ENCODE results near the gene CMTM4. TPM values are rescaled to one million over a fixed set of nuclear protein-coding genes. Genes with fewer than 3 reads are reported as not detected.

The CMTM4 gene
- total and polyA plus RNA-seq, 2 of the 8 experiments (the other 6 are each of a cell fraction or from before 2014, with no cell fraction given), result 35.3 to 51.7 TPM

GRCh38 chr16:66574081-66574480 lies 122.5 kb downstream of the CMTM4 start:
- Histone ChIP-seq H3K4me1 (replicated peaks in 1 of 4; ENCODE audit: control insufficient read depth in 3 of 4, insufficient read depth in 4 of 4, low read length in 3 of 4) (peaks cover 0 to 6% (median 3%) of the 10 kb centered on the region in 4 experiments; a peak in 5 of 7 replicates), H2BK12ac (ENCODE audit: low read depth, low read length) (no peak overlapping the region), H3K27ac (ENCODE audit: low read depth, low read length) (no peak overlapping the region), H3K36me3 (ENCODE audit: control insufficient read depth in 2 of 4, insufficient read depth in 4 of 4, low read length in 3 of 4) (no peaks in the 10 kb centered on the region), H3K4ac (replicated peaks; ENCODE audit: insufficient read length, low read depth, low read length) (no peak overlapping the region), H3K18ac (ENCODE audit: extremely low read depth, low read length) (no peak overlapping the region), H2BK15ac (ENCODE audit: low read length) (no peak overlapping the region), H4K91ac (replicated peaks; ENCODE audit: insufficient read length, low read length) (no peak overlapping the region), H3K79me1 (ENCODE audit: low read depth, low read length) (no peaks in the 10 kb centered on the region), H3K27me3 (replicated peaks in 1 of 4; ENCODE audit: control insufficient read depth in 3 of 4, extremely low read depth in 1 of 4, insufficient read depth in 3 of 4, low read length in 3 of 4) (peaks cover 11 to 17% (median 17%) of the 10 kb centered on the region in 4 experiments), H2BK5ac (ENCODE audit: low read depth, low read length) (no peak overlapping the region), H3K23ac (ENCODE audit: insufficient read length) (no peak overlapping the region), H2BK20ac (ENCODE audit: low read length) (no peak overlapping the region), H2AK5ac (ENCODE audit: low read depth, low read length) (no peak overlapping the region), H2AFZ (ENCODE audit: low read length) (no peak overlapping the region), H2BK120ac (replicated peaks; ENCODE audit: low read depth, low read length) (no peak overlapping the region), H4K8ac (ENCODE audit: extremely low read depth, insufficient read depth, low read length) (no peak overlapping the region), H3K14ac (ENCODE audit: insufficient read length) (no peak overlapping the region), H3K4me2 (ENCODE audit: insufficient read depth in 1 of 2, low read depth in 2 of 2, low read length in 2 of 2) (no peak overlapping the region), H3K23me2 (ENCODE audit: low read depth, low read length) (peaks cover 3% of the 10 kb centered on the region), H3K56ac (replicated peaks; ENCODE audit: insufficient read length, low read depth, low read length) (no peak overlapping the region), H3K4me3 (ENCODE audit: extremely low read depth in 1 of 4, insufficient read depth in 2 of 4, low read depth in 3 of 4, low read length in 4 of 4) (no peak overlapping the region), H3K9ac (replicated peaks in 1 of 4; ENCODE audit: extremely low read depth in 1 of 4, low read depth in 3 of 4, low read length in 3 of 4) (no peak overlapping the region), H4K20me1 (replicated peaks in 1 of 2; ENCODE audit: control insufficient read depth in 1 of 2, insufficient read depth in 2 of 2, low read length in 2 of 2) (no peaks in the 10 kb centered on the region), H3K9me3 (ENCODE audit: insufficient read depth in 2 of 2, low read depth in 1 of 2, low read length in 1 of 2) (no peaks in the 10 kb centered on the region), H3K79me2 (ENCODE audit: control insufficient read depth in 1 of 2, insufficient read depth in 2 of 2, low read length in 2 of 2) (no peaks in the 10 kb centered on the region), H4K5ac (ENCODE audit: insufficient read length, low read depth, low read length) (no peak overlapping the region)
- DNase-seq (ENCODE audit: low read depth in 1 of 2, low spot score in 2 of 2), result no peak
- ChIA-PET CTCF (ENCODE audit: partially characterized antibody) (interaction anchor here (1.5 to 6.8 kb wide), 3 partner anchors 10 to 27 kb away, joined by 4 to 30 read pairs (median 6); no protein-coding TSS in a partner anchor), POLR2A (ENCODE audit: partially characterized antibody) (interaction anchor here (0.6 kb wide), 1 partner anchor 945 kb away, joined by 3 read pairs; no protein-coding TSS in a partner anchor)
- no peak for FAIRE-seq
- WGBS, 2 experiments (ENCODE audit: extremely low coverage in 1 of 2, insufficient coverage in 1 of 2, insufficient read length in 1 of 2, insufficient replicate concordance in 2 of 2, low coverage in 1 of 2, low lambda C conversion rate in 2 of 2, missing lambda C conversion rate in 1 of 2), result 93 to 100% methylated on average over 1 of the region's 1 CpG
- TF ChIP-seq SAP30 (IDR thresholded peaks at IDR 0.05; ENCODE audit: insufficient read depth, insufficient replicate concordance, low read length), result no peak
- TF ChIP-seq MAFK (IDR thresholded peaks at IDR 0.05; ENCODE audit: low read depth, low read length), result no peak
- TF ChIP-seq HDAC2 (IDR thresholded peaks at IDR 0.05; ENCODE audit: borderline replicate concordance in 1 of 2, low read depth in 2 of 2, low read length in 2 of 2), result no peak
- no peak for TF ChIP-seq RXRA (IDR thresholded peaks at IDR 0.05; ENCODE audit: insufficient read depth, low read depth, low read length)
- no peak for TF ChIP-seq CHD2 (IDR thresholded peaks at IDR 0.05; ENCODE audit: low read length)
- TF ChIP-seq USF2 (IDR thresholded peaks at IDR 0.05; ENCODE audit: low read length), result no peak
- no peak for TF ChIP-seq CHD1 (IDR thresholded peaks at IDR 0.05; ENCODE audit: low read depth, low read length)
- no peak for TF ChIP-seq KDM4A (IDR thresholded peaks at IDR 0.05; ENCODE audit: low read depth, low read length, severe bottlenecking)
- TF ChIP-seq EZH2 (IDR thresholded peaks at IDR 0.05; ENCODE audit: low read depth, low read length, severe bottlenecking), result no peak
- no peak for TF ChIP-seq KDM5A (IDR thresholded peaks at IDR 0.05; ENCODE audit: low read length)
- no peak for TF ChIP-seq TEAD4 (IDR thresholded peaks at IDR 0.05; ENCODE audit: low read depth, low read length)
- no peak for TF ChIP-seq CBX8 (IDR thresholded peaks at IDR 0.05; ENCODE audit: borderline replicate concordance, low read depth, low read length)
- TF ChIP-seq HDAC6 (IDR thresholded peaks at IDR 0.05; ENCODE audit: low read depth, low read length), result no peak

All from H1 (cell line).